Adrenal gland (tissue), 12 donors: ENCODE results near the gene PTPN5. TPM values are rescaled to one million over a fixed set of nuclear protein-coding genes. Genes with fewer than 3 reads are reported as not detected.

Source experiments
- DNase-seq, 7 donors: peaks; one replicate each; pipeline ENCODE4 v3.0.0-alpha.2; 2019 to 2020
- H3K27ac ChIP-seq, 5 donors: fragments of 200-600 bp; sonication (generic) in 4 of 5; 1 replicate in 3 of 5; 2 replicates in 2 of 5; pipeline versions ENCODE4 v1.5.1 to v1.8.0; 2016 to 2020; ENCODE audit warnings: mild to moderate bottlenecking in 1 of 5
- H3K27me3 ChIP-seq: fragments of 200-600 bp; 2 replicates; pipeline ENCODE4 v1.8.0; 2021
- H3K36me3 ChIP-seq, 2 donors: fragments of 200-600 bp; replicated peaks in 1 of 2; 1 replicate in 1 of 2; 2 replicates in 1 of 2; pipeline versions ENCODE4 v1.5.1 to v1.8.0; 2018 to 2022
- H3K4me1 ChIP-seq, 2 donors: fragments of 200-600 bp; replicated peaks in 1 of 2; 1 replicate in 1 of 2; 2 replicates in 1 of 2; pipeline versions ENCODE4 v1.5.1 to v1.8.0; 2018 to 2021
- H3K4me3 ChIP-seq, 4 donors: fragments of 200-600 bp; sonication (generic) in 3 of 4; one replicate each; pipeline ENCODE4 v1.5.1; 2016 to 2018
- H3K9me3 ChIP-seq, 3 donors: fragments of 200-600 bp; sonication (generic) in 1 of 3; replicated peaks in 1 of 3; 1 replicate in 2 of 3; 2 replicates in 1 of 3; pipeline versions ENCODE4 v1.5.1 to v1.8.0; 2016 to 2021
- POLR2A ChIP-seq, 2 donors: fragments of 450-650 bp; IDR thresholded peaks; one replicate each; pipeline ENCODE4 v1.6.1; 2017; ENCODE audit warnings: antibody characterized with exemption in 2 of 2, mild to moderate bottlenecking in 2 of 2, moderate library complexity in 1 of 2
- WGBS, 4 donors: extraction: QIAGEN DNeasy Blood & Tissue Kit in 2 of 4; methylation state at CpG; one replicate each; pipeline versions ENCODE4 v1.1.5 to v1.1.7; 2013 to 2017; 5-methylcytosine and 5-hydroxymethylcytosine counted together
- intact Hi-C, 2 donors: fragments of 100-400 bp; cut with DNase I; formaldehyde crosslinking; loops; one replicate each; pipeline versions ENCODE4 v1.14.1 to v1.15.0; 2022 to 2023
- polyA plus RNA-seq, 3 donors: library from polyadenylated mRNA; stranded (reverse); fragments of 200-250 nt in 2 of 3; fragments of 350-450 nt in 1 of 3; fragmentation: Illumina TruSeq in 1 of 3; extraction: RNeasy Lipid Tissue Mini Kit (QIAGEN cat#74804) in 1 of 3; gene quantifications; one replicate each; pipeline ENCODE4 v1.2.3, GENCODE V29; 2013 to 2014
- total RNA-seq, 9 donors: library from RNA; depleted of rRNA in 4 of 9; stranded (reverse); fragments of >200 nt in 4 of 9; fragments of 120-200 nt in 1 of 9; fragmentation: NEBNext Ultra II Directional in 1 of 9; extraction: Animal tissue kit (Norgen Biotek cat#: 25700) in 1 of 9; gene quantifications; one replicate each; pipeline versions ENCODE4 v1.1.0 to v1.2.4, GENCODE V29; 2013 to 2023
- TF ChIP-seq, protein P1 (sequence below), 6 experiments: fragments of 450-650 bp in 4 of 6; fragments of 200-600 bp in 2 of 6; sonication (generic) in 1 of 6; IDR thresholded peaks; 1 replicate in 5 of 6; 2 replicates in 1 of 6; pipeline versions ENCODE4 v1.5.1 to v1.8.0; 2016 to 2021; ENCODE audit warnings: antibody characterized with exemption in 6 of 6, mild to moderate bottlenecking in 2 of 6, moderate library complexity in 1 of 6
- donor health status: healthy with polysubstance abuse.
- donor health status: Bipolar disorder and iron deficiency.
- donor health status: DM: yes; HTN: yes; CAD: no.
- donor health status: DM: no; HTN: no; CAD: no.
- donor health status: DM: no; HTN: no; CAD: no.
- donor health status: DM: yes; HTN: yes; CAD: no.

Gene PTPN5
- total and polyA plus RNA-seq, 12 donors, result 0.06 to 1.3 (median 0.28) TPM; not detected in 2

DNA sequence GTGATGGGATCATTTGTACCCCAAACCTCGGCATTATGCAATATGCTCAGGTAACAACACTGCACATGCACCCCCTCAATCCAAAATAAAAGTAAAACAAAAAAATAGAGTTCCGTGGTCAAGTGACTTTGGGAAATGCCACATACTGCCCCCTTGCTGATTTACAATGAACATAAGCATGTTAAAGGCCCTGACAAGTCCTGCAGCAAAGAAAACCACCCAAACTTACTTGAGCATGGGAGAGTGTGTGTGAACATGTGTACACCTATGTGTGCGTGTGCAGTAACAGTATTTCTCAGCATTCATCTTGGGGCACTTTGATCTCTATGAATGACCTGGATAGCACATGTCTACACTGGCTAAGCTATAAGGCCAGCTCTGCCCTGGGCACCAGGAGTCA lies 49.8 kb downstream of the PTPN5 start:
- Histone ChIP-seq H3K27me3 (no peaks in the 10 kb centered on the region), H3K36me3 (no peaks in the 10 kb centered on the region), H3K27ac (no peak overlapping the region), H3K9me3 (no peaks in the 10 kb centered on the region), H3K4me3 (no peak overlapping the region), H3K4me1 (no peaks in the 10 kb centered on the region)
- DNase-seq, result no peak
- WGBS, 4 donors, result 78 to 88% (median 83%) methylated on average over 3 of the region's 3 CpGs
- no peak for TF ChIP-seq POLR2A (IDR thresholded peaks at IDR 0.05)
- TF ChIP-seq, protein P1, sequence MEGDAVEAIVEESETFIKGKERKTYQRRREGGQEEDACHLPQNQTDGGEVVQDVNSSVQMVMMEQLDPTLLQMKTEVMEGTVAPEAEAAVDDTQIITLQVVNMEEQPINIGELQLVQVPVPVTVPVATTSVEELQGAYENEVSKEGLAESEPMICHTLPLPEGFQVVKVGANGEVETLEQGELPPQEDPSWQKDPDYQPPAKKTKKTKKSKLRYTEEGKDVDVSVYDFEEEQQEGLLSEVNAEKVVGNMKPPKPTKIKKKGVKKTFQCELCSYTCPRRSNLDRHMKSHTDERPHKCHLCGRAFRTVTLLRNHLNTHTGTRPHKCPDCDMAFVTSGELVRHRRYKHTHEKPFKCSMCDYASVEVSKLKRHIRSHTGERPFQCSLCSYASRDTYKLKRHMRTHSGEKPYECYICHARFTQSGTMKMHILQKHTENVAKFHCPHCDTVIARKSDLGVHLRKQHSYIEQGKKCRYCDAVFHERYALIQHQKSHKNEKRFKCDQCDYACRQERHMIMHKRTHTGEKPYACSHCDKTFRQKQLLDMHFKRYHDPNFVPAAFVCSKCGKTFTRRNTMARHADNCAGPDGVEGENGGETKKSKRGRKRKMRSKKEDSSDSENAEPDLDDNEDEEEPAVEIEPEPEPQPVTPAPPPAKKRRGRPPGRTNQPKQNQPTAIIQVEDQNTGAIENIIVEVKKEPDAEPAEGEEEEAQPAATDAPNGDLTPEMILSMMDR (IDR thresholded peaks at IDR 0.05), result no peak
- intact Hi-C loops, result no loop called here

DNA sequence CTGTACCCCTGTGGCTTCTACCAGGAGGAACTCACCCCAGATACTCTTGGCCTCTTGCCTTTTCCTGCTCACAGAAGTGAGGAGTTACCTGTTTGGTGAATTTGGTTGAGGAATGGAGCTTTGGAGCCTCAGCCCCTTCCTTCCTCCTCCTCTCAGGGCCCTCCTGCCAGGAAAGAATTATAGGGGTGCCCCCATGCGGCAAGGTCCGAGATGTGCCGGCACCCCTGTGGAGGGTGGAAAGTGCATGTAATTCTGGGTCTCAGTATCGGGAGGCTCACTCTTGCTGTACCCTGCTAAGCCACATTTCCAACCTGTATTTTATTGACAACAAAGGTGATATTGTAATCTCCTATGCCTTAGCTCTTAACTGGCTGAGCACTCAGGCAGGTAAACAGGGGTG lies 51.9 kb downstream of the PTPN5 start:
- intact Hi-C loops, result no loop called here
- Histone ChIP-seq H3K9me3 (no peaks in the 10 kb centered on the region), H3K36me3 (no peaks in the 10 kb centered on the region), H3K4me3 (no peak overlapping the region), H3K27ac (no peak overlapping the region), H3K27me3 (no peaks in the 10 kb centered on the region), H3K4me1 (no peaks in the 10 kb centered on the region)
- 81 to 90% (median 85%) methylated on average over 2 to 4 of the region's 4 CpGs for WGBS, 4 donors
- no peak for DNase-seq
- TF ChIP-seq POLR2A (IDR thresholded peaks at IDR 0.05), result no peak

DNA sequence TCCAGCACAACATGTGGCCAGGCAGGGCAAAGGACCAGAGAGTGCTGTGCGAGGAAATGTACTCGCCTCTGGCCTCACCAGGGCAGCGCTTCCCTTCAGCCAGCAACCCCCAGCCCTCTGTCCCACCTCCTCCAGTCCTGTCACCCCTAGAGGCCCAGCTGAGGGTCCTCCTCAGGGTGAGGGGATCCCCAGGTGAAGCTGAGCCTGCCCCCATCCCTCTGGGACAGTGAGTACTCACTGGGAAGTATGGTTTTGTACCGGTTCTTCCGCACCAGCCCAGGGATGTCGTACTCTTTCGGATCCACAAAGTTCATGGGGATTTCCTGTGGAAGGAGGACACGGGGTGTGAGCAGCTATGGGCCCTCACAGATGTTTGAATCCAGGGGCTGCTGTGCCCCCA lies 54.0 kb downstream of the PTPN5 start:
- 86 to 91% (median 90%) methylated on average over 8 of the region's 8 CpGs for WGBS, 4 donors
- Histone ChIP-seq H3K36me3 (no peaks in the 10 kb centered on the region), H3K4me3 (no peak overlapping the region), H3K4me1 (no peaks in the 10 kb centered on the region), H3K27me3 (no peaks in the 10 kb centered on the region), H3K27ac (no peak overlapping the region), H3K9me3 (no peaks in the 10 kb centered on the region)
- TF ChIP-seq POLR2A (IDR thresholded peaks at IDR 0.05), result no peak
- TF ChIP-seq, protein P1 (IDR thresholded peaks at IDR 0.05), result no peak
- no peak for DNase-seq
- intact Hi-C loops, result no loop called here

DNA sequence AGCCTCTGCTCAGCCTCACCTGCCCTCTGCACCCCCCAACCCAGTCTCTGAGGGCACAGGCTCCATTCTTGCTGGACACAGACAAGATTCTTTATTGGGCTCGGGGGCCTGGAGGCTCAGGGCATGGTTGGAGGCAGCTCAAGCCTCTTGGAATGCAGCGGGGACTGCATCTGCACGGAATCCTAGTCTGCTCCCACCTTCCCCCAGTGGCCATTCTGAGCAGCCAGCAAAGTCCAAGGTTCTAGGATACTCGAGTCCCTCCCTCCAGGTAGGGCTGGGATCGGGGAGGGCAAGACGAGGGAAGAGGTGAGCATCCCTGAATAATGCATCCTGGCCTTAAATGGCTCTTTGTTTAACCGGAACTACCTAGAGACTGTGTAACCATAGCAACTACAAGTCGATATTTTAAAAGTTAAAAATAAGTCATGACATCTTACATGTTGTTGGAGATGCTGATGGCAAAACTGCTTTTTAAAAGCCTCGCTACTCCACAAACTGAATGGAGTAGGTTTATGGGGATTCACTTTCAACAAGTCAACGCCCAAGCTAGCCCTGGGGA lies 54.9 kb downstream of the PTPN5 start:
- intact Hi-C loops, result no loop called here
- TF ChIP-seq POLR2A (IDR thresholded peaks at IDR 0.05), result no peak
- TF ChIP-seq, protein P1 (IDR thresholded peaks at IDR 0.05), result no peak
- Histone ChIP-seq H3K27me3 (no peaks in the 10 kb centered on the region), H3K36me3 (no peaks in the 10 kb centered on the region), H3K9me3 (no peaks in the 10 kb centered on the region), H3K4me3 (no peak overlapping the region), H3K27ac (no peak overlapping the region), H3K4me1 (no peaks in the 10 kb centered on the region)
- DNase-seq, result no peak
- WGBS, 4 donors, result 48 to 73% (median 61%) methylated on average over 7 to 10 of the region's 10 CpGs

DNA sequence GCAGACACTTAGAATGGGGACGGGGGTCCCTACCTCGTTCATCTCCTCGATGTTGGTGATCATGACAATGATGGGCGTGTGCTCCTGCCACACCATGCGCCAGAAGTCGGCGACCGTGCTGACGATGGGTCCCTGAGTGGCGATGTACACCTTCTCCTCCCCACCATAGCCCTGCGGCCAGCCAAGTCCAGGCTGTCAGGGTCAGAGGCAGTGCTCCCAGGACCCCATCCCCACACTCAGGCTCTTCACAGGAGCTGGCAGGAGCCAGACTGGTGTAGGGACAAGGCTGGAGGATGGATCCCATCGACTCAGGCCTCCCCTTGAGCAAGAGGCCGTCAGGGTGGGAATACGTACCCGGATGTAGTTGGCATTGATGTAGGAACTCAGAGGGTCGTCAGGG lies 58.4 kb downstream of the PTPN5 start:
- 79 to 82% (median 81%) methylated on average over 14 to 16 of the region's 16 CpGs for WGBS, 4 donors
- intact Hi-C loops, result no loop called here
- H3K27ac ChIP-seq, result no peak overlapping the region
- H3K4me1 ChIP-seq, result no peaks in the 10 kb centered on the region
- TF ChIP-seq, protein P1 (IDR thresholded peaks at IDR 0.05), result no peak
- no peak for TF ChIP-seq POLR2A (IDR thresholded peaks at IDR 0.05)
- DNase-seq, result no peak
- no peaks in the 10 kb centered on the region for H3K9me3 ChIP-seq
- no peaks in the 10 kb centered on the region for H3K36me3 ChIP-seq
- H3K27me3 ChIP-seq, result no peaks in the 10 kb centered on the region
- H3K4me3 ChIP-seq, result no peak overlapping the region
